SJSA1 (cell line): ENCODE results near the gene UQCRC1. TPM values are rescaled to one million over a fixed set of nuclear protein-coding genes. Genes with fewer than 3 reads are reported as not detected.
A peak's percentile ranks its signal among the peaks of the same experiment; 100 is the strongest.

Source experiments
- DNase-seq, 2 experiments: peaks; one replicate each; pipeline ENCODE4 v3.0.0-alpha.2; 2015 to 2020; ENCODE audit warnings: low spot score in 2 of 2, low read depth in 1 of 2
- H3K27ac ChIP-seq: fragments of 250-450 bp; sonication (Bioruptor Pico); 2 replicates; pipeline ENCODE4 v1.5.1; 2020; ENCODE audit warnings: mild to moderate bottlenecking, moderate library complexity
- H3K27me3 ChIP-seq: fragments of 250-450 bp; sonication (Bioruptor Pico); replicated peaks from 2 replicates; pipeline ENCODE4 v1.5.1; 2020; ENCODE audit warnings: mild to moderate bottlenecking, moderate library complexity
- H3K36me3 ChIP-seq: fragments of 250-450 bp; sonication (Bioruptor Pico); 2 replicates; pipeline ENCODE4 v1.5.1; 2020; ENCODE audit warnings: mild to moderate bottlenecking
- H3K4me1 ChIP-seq: fragments of 250-450 bp; sonication (Bioruptor Pico); replicated peaks from 2 replicates; pipeline ENCODE4 v1.6.1; 2021; ENCODE audit warnings: mild to moderate bottlenecking
- H3K4me3 ChIP-seq: fragments of 250-450 bp; sonication (Bioruptor Pico); 2 replicates; pipeline ENCODE4 v1.5.1; 2020; ENCODE audit warnings: mild to moderate bottlenecking
- H3K9me3 ChIP-seq: fragments of 250-450 bp; sonication (Bioruptor Pico); replicated peaks from 2 replicates; pipeline ENCODE4 v1.5.1; 2020; ENCODE audit warnings: mild to moderate bottlenecking
- total RNA-seq: library from RNA; depleted of rRNA; stranded (reverse); fragments of >200 nt; shearing (Covaris generic); gene quantifications from 2 replicates; pipeline ENCODE4 v1.2.3, GENCODE V29; 2014

Gene UQCRC1
- total RNA-seq, 1 experiment from 2014 or later = 377 TPM

GRCh38 chr3:48641396-48641795, 31.9 kb upstream of the UQCRC1 start:
- Histone ChIP-seq H3K27ac (no peak overlapping the region), H3K4me1 (no peaks in the 10 kb centered on the region; the same call in 1 of the 2 replicates), H3K4me3 (no peak overlapping the region), H3K9me3 (no peaks in the 10 kb centered on the region), H3K27me3 (no peaks in the 10 kb centered on the region), H3K36me3 (no peaks in the 10 kb centered on the region)
- DNase-seq = no peak

- no peak overlapping the region for H3K27ac ChIP-seq
- H3K4me3 ChIP-seq = no peak overlapping the region
- no peaks in the 10 kb centered on the region for H3K9me3 ChIP-seq
- no peak for DNase-seq
- peaks cover 8% of the 10 kb centered on the region for H3K4me1 ChIP-seq
- no peaks in the 10 kb centered on the region for H3K27me3 ChIP-seq
- H3K36me3 ChIP-seq = peaks cover under 1% of the 10 kb centered on the region; the same call in 1 of the 2 replicates
These were observed 30.6 kb upstream of the UQCRC1 start for GRCh38 chr3:48639944-48640606.

GRCh38 chr3:48637305-48637704, 27.9 kb upstream of the UQCRC1 start:
- H3K36me3 ChIP-seq = peaks cover 21% of the 10 kb centered on the region
- no peaks in the 10 kb centered on the region for H3K9me3 ChIP-seq
- no peak overlapping the region for H3K27ac ChIP-seq
- no peak for DNase-seq
- peaks cover 16% of the 10 kb centered on the region for H3K4me1 ChIP-seq
- no peak overlapping the region for H3K4me3 ChIP-seq
- H3K27me3 ChIP-seq = no peaks in the 10 kb centered on the region

- no peak for DNase-seq
- Histone ChIP-seq H3K4me3 (peak overlapping the region; percentile 74), H3K36me3 (peaks cover 29% of the 10 kb centered on the region), H3K4me1 (peaks cover 16% of the 10 kb centered on the region), H3K27ac (no peak overlapping the region), H3K9me3 (no peaks in the 10 kb centered on the region), H3K27me3 (no peaks in the 10 kb centered on the region)
These were observed 26.8 kb upstream of the UQCRC1 start for GRCh38 chr3:48636149-48636655.

- peaks cover 16% of the 10 kb centered on the region for H3K4me1 ChIP-seq
- peak; percentile 94 to 96 for DNase-seq
- H3K9me3 ChIP-seq = no peaks in the 10 kb centered on the region
- no peak within 1 kb of the TSS for H3K27ac ChIP-seq
- H3K36me3 ChIP-seq = peaks cover 37% of the 10 kb centered on the region
- no peaks in the 10 kb centered on the region for H3K27me3 ChIP-seq
- peak within 1 kb of the TSS; percentile 74 for H3K4me3 ChIP-seq
These were observed 26.0 kb upstream of the UQCRC1 start, which contains the start of gene SLC26A6 for GRCh38 chr3:48635222-48636021. Gene SLC26A6, minus strand, starts transcription at chr3:48635461. Its CDS starts 68 bp downstream, at chr3:48635393.

DNA sequence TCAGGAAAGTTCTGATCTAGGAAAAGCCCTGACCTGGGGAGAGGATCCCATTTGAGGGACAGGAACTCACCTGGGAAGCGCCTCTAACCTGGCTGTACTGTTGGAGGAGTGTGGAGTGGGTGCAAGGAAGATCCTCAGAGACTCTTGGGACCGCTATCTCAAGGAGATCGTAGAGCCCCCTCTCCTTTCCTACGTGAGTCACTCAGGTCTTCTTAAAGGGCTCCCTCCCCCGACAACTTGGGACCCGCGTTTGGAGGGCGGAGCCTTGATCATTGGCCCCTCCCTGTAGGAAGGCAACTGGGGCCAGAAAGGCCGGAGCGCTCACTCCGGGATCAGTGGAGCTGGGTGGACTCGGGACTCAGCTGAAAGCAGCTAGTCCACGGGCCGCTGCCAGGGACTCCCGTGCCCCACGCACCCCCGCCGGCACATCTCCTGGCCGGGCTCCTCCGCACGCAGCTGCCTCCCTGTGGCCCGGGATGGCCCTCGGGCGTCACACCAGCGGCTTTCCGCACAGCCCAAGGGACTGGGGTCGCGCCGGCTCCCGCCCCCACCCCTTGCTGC, 25.3 kb upstream of the UQCRC1 start:
- no peaks in the 10 kb centered on the region for H3K27me3 ChIP-seq
- H3K27ac ChIP-seq = no peak overlapping the region
- DNase-seq = peak; percentile 69 to 77
- H3K4me3 ChIP-seq = peak overlapping the region; percentile 74
- H3K36me3 ChIP-seq = peaks cover 40% of the 10 kb centered on the region
- peaks cover 16% of the 10 kb centered on the region for H3K4me1 ChIP-seq
- no peaks in the 10 kb centered on the region for H3K9me3 ChIP-seq

GRCh38 chr3:48633743-48634142, 24.3 kb upstream of the UQCRC1 start:
- Histone ChIP-seq H3K36me3 (peaks cover 43% of the 10 kb centered on the region), H3K9me3 (no peaks in the 10 kb centered on the region), H3K4me3 (no peak overlapping the region), H3K27ac (no peak overlapping the region), H3K4me1 (peaks cover 16% of the 10 kb centered on the region), H3K27me3 (no peaks in the 10 kb centered on the region)
- DNase-seq = no peak

DNA sequence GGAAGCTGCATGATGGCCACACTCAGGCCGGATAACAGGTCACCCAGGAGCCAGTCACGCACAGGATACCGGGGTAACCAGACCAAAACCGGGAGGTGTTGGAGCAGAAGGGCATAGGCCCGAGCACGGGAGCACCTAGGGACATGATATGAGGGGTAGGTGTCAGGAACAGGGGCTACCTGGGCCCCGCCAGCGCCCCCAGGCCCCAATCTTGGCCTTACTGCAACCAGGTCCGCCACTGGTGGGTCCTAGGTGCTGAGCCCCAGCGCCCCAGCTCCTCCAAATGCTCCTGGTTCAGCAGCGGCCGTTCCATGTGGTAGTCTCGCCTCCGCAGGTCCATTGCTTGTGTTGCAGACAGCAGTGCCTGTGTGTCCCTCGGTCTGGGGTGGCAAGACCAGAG, 23.8 kb upstream of the UQCRC1 start:
- Histone ChIP-seq H3K4me3 (no peak overlapping the region), H3K36me3 (peaks cover 43% of the 10 kb centered on the region), H3K27ac (no peak overlapping the region), H3K27me3 (no peaks in the 10 kb centered on the region), H3K9me3 (no peaks in the 10 kb centered on the region), H3K4me1 (peaks cover 16% of the 10 kb centered on the region)
- no peak for DNase-seq

GRCh38 chr3:48631516-48632448, 22.3 kb upstream of the UQCRC1 start:
- no peak for DNase-seq
- Histone ChIP-seq H3K36me3 (peaks cover 53% of the 10 kb centered on the region), H3K4me3 (no peak overlapping the region), H3K27me3 (no peaks in the 10 kb centered on the region), H3K4me1 (peaks cover 16% of the 10 kb centered on the region), H3K9me3 (no peaks in the 10 kb centered on the region), H3K27ac (no peak overlapping the region)

- Histone ChIP-seq H3K36me3 (peaks cover 57% of the 10 kb centered on the region), H3K4me1 (peaks cover 11% of the 10 kb centered on the region), H3K4me3 (no peak overlapping the region), H3K9me3 (no peaks in the 10 kb centered on the region), H3K27ac (no peak overlapping the region), H3K27me3 (no peaks in the 10 kb centered on the region)
- DNase-seq = no peak
These were observed 21.4 kb upstream of the UQCRC1 start for GRCh38 chr3:48630833-48631232.

- H3K4me3 ChIP-seq = no peak overlapping the region
- peaks cover 8% of the 10 kb centered on the region for H3K4me1 ChIP-seq
- no peak overlapping the region for H3K27ac ChIP-seq
- no peak for DNase-seq
- peaks cover 57% of the 10 kb centered on the region for H3K36me3 ChIP-seq
- H3K9me3 ChIP-seq = no peaks in the 10 kb centered on the region
- H3K27me3 ChIP-seq = no peaks in the 10 kb centered on the region
These were observed 21.0 kb upstream of the UQCRC1 start for GRCh38 chr3:48630407-48630806.

- H3K36me3 ChIP-seq = peaks cover 59% of the 10 kb centered on the region
- H3K4me1 ChIP-seq = peaks cover 8% of the 10 kb centered on the region
- H3K27me3 ChIP-seq = no peaks in the 10 kb centered on the region
- DNase-seq = no peak
- no peak overlapping the region for H3K27ac ChIP-seq
- H3K9me3 ChIP-seq = no peaks in the 10 kb centered on the region
- no peak overlapping the region for H3K4me3 ChIP-seq
These were observed 20.4 kb upstream of the UQCRC1 start for GRCh38 chr3:48629894-48630293.
